PFSK-1 (cell line): ENCODE results near the gene GLB1L3.

Experiments used
- FOXP2 ChIP-seq: optimal IDR thresholded peaks from 2 replicates; pipeline ENCODE3; 2011; ENCODE audit warnings: borderline replicate concordance, control low read depth, inconsistent platforms; ENCODE audit not compliant: insufficient read depth; ENCODE audit errors: extremely low read length, extremely low read depth
- POLR2AphosphoS5 ChIP-seq: IDR thresholded peaks from 2 replicates; pipeline ENCODE4 v1.6.1; 2012; ENCODE audit warnings: low read depth, mild to moderate bottlenecking, control low read depth, low read length, moderate library complexity
- REST ChIP-seq, 2 experiments: IDR thresholded peaks; 2 replicates each; pipeline versions ENCODE4 v1.6.1 to v1.8.0; 2011 to 2012; ENCODE audit warnings: low read depth in 2 of 2, low read length in 2 of 2, control low read depth in 1 of 2, inconsistent platforms in 1 of 2, mild to moderate bottlenecking in 1 of 2, moderate library complexity in 1 of 2; ENCODE audit not compliant: insufficient read depth in 1 of 2
- SIN3A ChIP-seq: IDR thresholded peaks from 2 replicates; pipeline ENCODE4 v1.6.1; 2012; ENCODE audit warnings: mild to moderate bottlenecking, low read length, moderate library complexity, borderline replicate concordance; ENCODE audit not compliant: insufficient read depth
- TAF1 ChIP-seq: IDR thresholded peaks from 2 replicates; pipeline ENCODE4 v1.6.1; 2012; ENCODE audit warnings: low read length, control low read depth, borderline replicate concordance; ENCODE audit not compliant: insufficient read depth

The GLB1L3 gene

GRCh38 chr11:134244593-134244992 is 31.6 kb upstream of the GLB1L3 start:
- TF ChIP-seq REST (IDR thresholded peaks at IDR 0.05; ENCODE audit: insufficient read depth in 1 of 2, low read depth in 2 of 2, low read length in 2 of 2) (no peak), SIN3A (no peak), POLR2AphosphoS5 (no peak), TAF1 (no peak), FOXP2 (no peak)

DNA sequence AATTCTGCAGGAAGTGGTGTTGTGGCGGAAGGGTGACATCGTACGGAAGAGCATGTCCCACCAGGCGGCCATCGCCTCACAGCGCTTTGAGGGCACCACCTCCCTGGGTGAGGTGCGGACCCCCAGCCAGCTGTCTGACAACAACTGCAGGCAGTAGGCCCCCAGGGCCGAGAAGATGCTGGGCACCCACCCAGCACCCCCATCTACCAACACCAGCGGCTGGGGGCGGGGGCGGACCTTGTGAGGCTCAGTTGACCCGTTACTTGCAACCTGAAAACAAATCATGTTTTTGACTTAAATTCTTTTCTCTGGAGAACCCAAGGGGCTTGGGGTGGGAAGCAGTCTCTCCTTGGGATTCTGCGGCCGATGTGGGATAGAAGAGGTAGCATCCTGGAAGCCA is 30.7 kb upstream of the GLB1L3 start:
- no peak for TF ChIP-seq REST (IDR thresholded peaks at IDR 0.05; ENCODE audit: insufficient read depth in 1 of 2, low read depth in 2 of 2, low read length in 2 of 2)
- no peak for TF ChIP-seq POLR2AphosphoS5
- no peak for TF ChIP-seq FOXP2
- TF ChIP-seq SIN3A, result no peak
- no peak for TF ChIP-seq TAF1

DNA sequence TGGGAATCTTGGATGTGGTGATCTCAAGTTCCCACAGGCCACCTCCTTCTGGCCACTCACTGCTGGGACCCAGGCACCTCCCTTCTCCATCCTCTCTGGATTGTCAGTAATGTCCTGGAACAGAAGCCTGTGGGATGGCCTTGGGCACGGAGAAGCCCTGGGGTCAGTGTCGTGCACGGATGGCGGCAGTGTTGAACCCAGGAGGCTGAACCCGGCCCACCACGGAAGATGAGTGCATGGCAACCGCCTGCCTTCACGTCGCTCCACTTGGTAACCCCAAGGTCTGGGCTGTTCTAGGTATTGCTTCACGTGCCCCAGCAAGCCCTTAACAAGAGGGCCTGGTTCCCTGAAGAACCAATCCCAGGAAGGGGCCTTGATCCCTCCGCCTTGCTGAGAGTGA is 30.1 kb upstream of the GLB1L3 start:
- no peak for TF ChIP-seq FOXP2
- TF ChIP-seq SIN3A, result no peak
- no peak for TF ChIP-seq REST (IDR thresholded peaks at IDR 0.05; ENCODE audit: insufficient read depth in 1 of 2, low read depth in 2 of 2, low read length in 2 of 2)
- TF ChIP-seq POLR2AphosphoS5, result no peak
- TF ChIP-seq TAF1, result no peak

GRCh38 chr11:134246678-134247077 is 29.5 kb upstream of the GLB1L3 start:
- TF ChIP-seq POLR2AphosphoS5, result no peak
- no peak for TF ChIP-seq SIN3A
- TF ChIP-seq FOXP2, result no peak
- TF ChIP-seq TAF1, result no peak
- TF ChIP-seq REST (IDR thresholded peaks at IDR 0.05; ENCODE audit: insufficient read depth in 1 of 2, low read depth in 2 of 2, low read length in 2 of 2), result no peak
